ENCODE data around the gene CGN.

GRCh38 chr1:151485685-151486255, 25.4 kb upstream of the CGN start:
- TF ChIP-seq CTCF (IDR thresholded peaks at IDR 0.05), result no peak; the same call in 1 of the 2 replicates
- TF ChIP-seq ZFX (IDR thresholded peaks at IDR 0.05; ENCODE audit: borderline replicate concordance), result no peak
